Measurements from ENCODE around the gene LORICRIN.

The LORICRIN gene

DNA sequence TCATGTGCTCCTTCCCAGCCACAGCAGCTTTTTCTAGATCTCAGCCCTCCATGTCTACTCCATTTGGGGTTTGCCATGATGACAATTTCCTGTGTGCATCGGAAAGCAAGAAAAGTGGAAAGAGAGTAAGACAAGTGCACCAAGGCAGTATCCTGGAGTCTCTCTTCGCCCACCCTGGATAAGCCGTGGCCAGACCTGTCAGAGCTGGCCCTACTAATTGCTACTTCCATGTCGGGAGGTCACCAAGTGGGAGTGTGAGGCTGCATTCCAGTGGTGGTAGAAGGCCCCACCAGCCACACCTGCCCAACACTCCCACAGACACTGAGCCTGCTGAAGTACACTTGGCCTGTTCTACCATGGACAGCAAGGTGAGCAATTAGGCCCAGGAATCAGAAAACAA lies 14.0 kb upstream of the LORICRIN start:
- TF ChIP-seq TEAD4 (IDR thresholded peaks at IDR 0.05) (no peak), CREB1 (IDR thresholded peaks at IDR 0.05; ENCODE audit: low read depth) (no peak), TAF1 (IDR thresholded peaks at IDR 0.05; ENCODE audit: low read depth) (no peak), CEBPB (IDR thresholded peaks at IDR 0.05) (no peak), NFIC (IDR thresholded peaks at IDR 0.05) (no peak), ZBTB7A (IDR thresholded peaks at IDR 0.05; ENCODE audit: low read depth) (no peak), TCF12 (IDR thresholded peaks at IDR 0.05; ENCODE audit: low read depth) (no peak), EP300 (IDR thresholded peaks at IDR 0.05; ENCODE audit: borderline replicate concordance) (no peak), YY1 (IDR thresholded peaks at IDR 0.05; ENCODE audit: low read depth) (no peak), FOXM1 (IDR thresholded peaks at IDR 0.05; ENCODE audit: borderline replicate concordance, low read depth) (no peak)
- TF ChIP-seq, protein P1, sequence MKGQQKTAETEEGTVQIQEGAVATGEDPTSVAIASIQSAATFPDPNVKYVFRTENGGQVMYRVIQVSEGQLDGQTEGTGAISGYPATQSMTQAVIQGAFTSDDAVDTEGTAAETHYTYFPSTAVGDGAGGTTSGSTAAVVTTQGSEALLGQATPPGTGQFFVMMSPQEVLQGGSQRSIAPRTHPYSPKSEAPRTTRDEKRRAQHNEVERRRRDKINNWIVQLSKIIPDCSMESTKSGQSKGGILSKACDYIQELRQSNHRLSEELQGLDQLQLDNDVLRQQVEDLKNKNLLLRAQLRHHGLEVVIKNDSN (IDR thresholded peaks at IDR 0.05), result no peak
- TF ChIP-seq, protein P2, sequence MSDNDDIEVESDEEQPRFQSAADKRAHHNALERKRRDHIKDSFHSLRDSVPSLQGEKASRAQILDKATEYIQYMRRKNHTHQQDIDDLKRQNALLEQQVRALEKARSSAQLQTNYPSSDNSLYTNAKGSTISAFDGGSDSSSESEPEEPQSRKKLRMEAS (IDR thresholded peaks at IDR 0.05), result no peak
- TF ChIP-seq, protein P3, sequence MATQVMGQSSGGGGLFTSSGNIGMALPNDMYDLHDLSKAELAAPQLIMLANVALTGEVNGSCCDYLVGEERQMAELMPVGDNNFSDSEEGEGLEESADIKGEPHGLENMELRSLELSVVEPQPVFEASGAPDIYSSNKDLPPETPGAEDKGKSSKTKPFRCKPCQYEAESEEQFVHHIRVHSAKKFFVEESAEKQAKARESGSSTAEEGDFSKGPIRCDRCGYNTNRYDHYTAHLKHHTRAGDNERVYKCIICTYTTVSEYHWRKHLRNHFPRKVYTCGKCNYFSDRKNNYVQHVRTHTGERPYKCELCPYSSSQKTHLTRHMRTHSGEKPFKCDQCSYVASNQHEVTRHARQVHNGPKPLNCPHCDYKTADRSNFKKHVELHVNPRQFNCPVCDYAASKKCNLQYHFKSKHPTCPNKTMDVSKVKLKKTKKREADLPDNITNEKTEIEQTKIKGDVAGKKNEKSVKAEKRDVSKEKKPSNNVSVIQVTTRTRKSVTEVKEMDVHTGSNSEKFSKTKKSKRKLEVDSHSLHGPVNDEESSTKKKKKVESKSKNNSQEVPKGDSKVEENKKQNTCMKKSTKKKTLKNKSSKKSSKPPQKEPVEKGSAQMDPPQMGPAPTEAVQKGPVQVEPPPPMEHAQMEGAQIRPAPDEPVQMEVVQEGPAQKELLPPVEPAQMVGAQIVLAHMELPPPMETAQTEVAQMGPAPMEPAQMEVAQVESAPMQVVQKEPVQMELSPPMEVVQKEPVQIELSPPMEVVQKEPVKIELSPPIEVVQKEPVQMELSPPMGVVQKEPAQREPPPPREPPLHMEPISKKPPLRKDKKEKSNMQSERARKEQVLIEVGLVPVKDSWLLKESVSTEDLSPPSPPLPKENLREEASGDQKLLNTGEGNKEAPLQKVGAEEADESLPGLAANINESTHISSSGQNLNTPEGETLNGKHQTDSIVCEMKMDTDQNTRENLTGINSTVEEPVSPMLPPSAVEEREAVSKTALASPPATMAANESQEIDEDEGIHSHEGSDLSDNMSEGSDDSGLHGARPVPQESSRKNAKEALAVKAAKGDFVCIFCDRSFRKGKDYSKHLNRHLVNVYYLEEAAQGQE (IDR thresholded peaks at IDR 0.05; ENCODE audit: low read depth), result no peak

DNA sequence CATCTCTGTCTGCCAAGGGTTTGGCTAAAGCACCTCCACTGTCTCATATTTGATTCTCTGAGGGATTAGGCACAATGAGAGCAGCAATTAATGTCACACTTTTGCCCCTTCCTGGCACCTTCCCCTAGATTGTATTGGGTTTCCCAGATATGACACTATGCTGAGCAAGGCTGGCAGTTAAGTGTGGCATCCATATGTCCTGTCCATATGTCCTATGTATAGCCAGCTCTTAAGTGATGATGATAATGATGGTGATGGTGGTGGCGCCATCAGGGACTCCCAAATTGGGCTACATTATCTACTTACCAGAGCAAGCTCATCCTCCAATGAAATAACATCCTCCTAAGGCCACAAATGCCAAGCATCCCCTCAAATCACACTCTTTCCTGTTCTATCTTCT lies 13.5 kb upstream of the LORICRIN start:
- TF ChIP-seq TAF1 (IDR thresholded peaks at IDR 0.05; ENCODE audit: low read depth), result no peak

DNA sequence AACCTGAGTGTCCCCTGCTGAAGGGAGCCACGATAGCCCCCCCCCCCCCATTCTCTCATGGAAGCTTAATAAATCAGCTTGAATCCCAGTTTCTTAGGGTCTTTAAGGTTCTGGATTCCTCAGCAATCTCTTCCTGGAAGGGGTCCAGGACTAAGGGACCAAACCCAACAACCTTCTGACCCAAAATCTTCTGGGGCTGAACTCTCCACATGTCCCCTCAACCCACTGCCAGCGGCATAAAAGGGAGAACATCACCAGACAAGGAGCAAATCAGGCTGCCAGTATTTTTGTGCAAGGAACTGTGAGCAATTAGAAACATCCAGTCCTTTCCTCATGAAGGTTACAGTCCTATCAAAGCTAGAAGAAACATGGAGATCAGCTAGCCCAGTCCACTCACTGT lies 12.7 kb upstream of the LORICRIN start:
- TF ChIP-seq ZBTB7A (IDR thresholded peaks at IDR 0.05; ENCODE audit: low read depth) (no peak), FOXM1 (IDR thresholded peaks at IDR 0.05; ENCODE audit: borderline replicate concordance, low read depth) (no peak), TEAD4 (IDR thresholded peaks at IDR 0.05) (no peak), TCF12 (IDR thresholded peaks at IDR 0.05; ENCODE audit: low read depth) (no peak)
- TF ChIP-seq, protein P3 (IDR thresholded peaks at IDR 0.05; ENCODE audit: low read depth), result no peak

DNA sequence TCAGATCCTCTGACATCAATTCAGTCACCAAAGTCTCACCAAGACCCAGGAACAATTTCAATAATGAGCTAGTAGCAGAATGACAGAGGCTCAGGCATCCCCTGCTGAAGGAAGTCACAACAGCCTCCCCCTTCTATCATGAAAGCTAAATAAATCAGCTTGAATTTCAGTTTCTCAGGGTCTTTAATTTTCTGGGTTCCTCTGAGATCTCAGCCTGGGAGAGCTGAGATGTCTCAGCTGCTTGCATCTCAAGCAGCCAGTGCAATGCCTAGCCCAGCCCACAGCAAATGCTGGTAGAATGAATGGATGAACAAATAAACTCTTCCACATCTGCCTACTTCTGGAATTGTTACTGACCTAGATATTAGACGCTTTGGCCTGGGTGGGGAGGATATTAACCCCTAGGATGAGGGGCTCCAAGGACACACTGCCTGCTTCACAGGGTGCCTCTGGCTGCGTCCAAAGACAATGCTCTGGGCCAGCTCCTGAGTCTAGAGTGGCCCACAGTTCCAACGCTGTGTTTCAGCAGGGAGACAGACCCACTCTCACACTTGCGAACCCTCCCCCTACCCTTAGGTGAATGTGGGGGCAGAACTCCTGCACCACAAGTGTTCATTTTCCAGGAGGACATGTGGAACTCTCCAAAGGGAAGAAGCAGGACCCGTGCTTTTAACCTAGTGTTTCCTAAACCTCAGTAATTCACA lies 11.2 kb upstream of the LORICRIN start:
- TF ChIP-seq, protein P1 (IDR thresholded peaks at IDR 0.05), result no peak
- TF ChIP-seq TCF12 (IDR thresholded peaks at IDR 0.05; ENCODE audit: low read depth) (no peak), FOXM1 (IDR thresholded peaks at IDR 0.05; ENCODE audit: borderline replicate concordance, low read depth) (no peak), EGR1 (IDR thresholded peaks at IDR 0.05) (no peak)

DNA sequence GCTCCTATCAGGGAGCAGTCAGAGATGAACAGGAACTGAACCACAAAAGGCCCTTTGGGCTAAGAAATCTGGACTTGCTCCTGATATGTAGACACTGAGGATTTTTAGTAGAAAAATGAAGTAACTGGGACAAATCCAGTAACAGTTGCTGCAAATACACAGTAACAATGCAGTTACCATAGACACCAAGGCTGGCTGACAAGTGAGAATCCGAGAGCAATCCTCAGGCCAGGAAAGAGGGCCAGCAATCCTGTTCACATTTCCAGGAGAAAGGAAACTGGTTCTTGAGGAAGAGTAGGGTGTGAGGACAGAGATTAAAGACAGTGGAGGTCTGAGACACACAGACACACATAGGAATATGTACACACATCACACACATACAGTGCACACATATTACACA lies 9.3 kb upstream of the LORICRIN start:
- TF ChIP-seq ZBTB7A (IDR thresholded peaks at IDR 0.05; ENCODE audit: low read depth), result no peak
- TF ChIP-seq, protein P1 (IDR thresholded peaks at IDR 0.05), result no peak
- TF ChIP-seq CEBPB (IDR thresholded peaks at IDR 0.05), result no peak
- no peak for TF ChIP-seq EGR1 (IDR thresholded peaks at IDR 0.05)
- TF ChIP-seq NFIC (IDR thresholded peaks at IDR 0.05), result no peak
- no peak for TF ChIP-seq EP300 (IDR thresholded peaks at IDR 0.05; ENCODE audit: borderline replicate concordance)
- no peak for TF ChIP-seq YY1 (IDR thresholded peaks at IDR 0.05; ENCODE audit: low read depth)
- no peak for TF ChIP-seq CREB1 (IDR thresholded peaks at IDR 0.05; ENCODE audit: low read depth)
- TF ChIP-seq, protein P2 (IDR thresholded peaks at IDR 0.05), result no peak
- no peak for TF ChIP-seq TEAD4 (IDR thresholded peaks at IDR 0.05)
- TF ChIP-seq, protein P3 (IDR thresholded peaks at IDR 0.05; ENCODE audit: low read depth), result no peak
- TF ChIP-seq TAF1 (IDR thresholded peaks at IDR 0.05; ENCODE audit: low read depth), result no peak
- TF ChIP-seq FOXM1 (IDR thresholded peaks at IDR 0.05; ENCODE audit: borderline replicate concordance, low read depth), result no peak

All from Ishikawa (cell line).